Endodermal cell (in vitro differentiated cells): ENCODE data around the gene MTMR8. TPM values are rescaled to one million over a fixed set of nuclear protein-coding genes. Genes with fewer than 3 reads are reported as not detected.

Experiments
- DNase-seq: peaks from one replicate; pipeline ENCODE4 v3.0.0-alpha.2; 2017
- H3K27ac ChIP-seq: 2 replicates; pipeline ENCODE4 v1.5.1; 2013; ENCODE audit warnings: mild to moderate bottlenecking, low read depth, low read length, moderate library complexity
- H3K27me3 ChIP-seq: 2 replicates; pipeline ENCODE4 v1.6.1; 2013; ENCODE audit warnings: mild to moderate bottlenecking, low read length, moderate library complexity; ENCODE audit not compliant: insufficient read depth, control insufficient read depth, poor library complexity, severe bottlenecking
- H3K36me3 ChIP-seq: 2 replicates; pipeline ENCODE4 v1.7.0; 2013; ENCODE audit warnings: mild to moderate bottlenecking, low read length, moderate library complexity; ENCODE audit not compliant: control insufficient read depth, insufficient read depth
- H3K4me1 ChIP-seq: one replicate; pipeline ENCODE4 v1.7.0; 2013; ENCODE audit warnings: low read length; ENCODE audit not compliant: control insufficient read depth, insufficient read depth
- H3K4me3 ChIP-seq: 2 replicates; pipeline ENCODE4 v1.5.1; 2013; ENCODE audit warnings: mild to moderate bottlenecking, low read length, moderate library complexity
- H3K9ac ChIP-seq: 2 replicates; pipeline ENCODE4 v1.6.1; 2013; ENCODE audit warnings: mild to moderate bottlenecking, low read length, moderate library complexity; ENCODE audit not compliant: poor library complexity, severe bottlenecking; ENCODE audit errors: extremely low read depth
- H3K9me3 ChIP-seq: 2 replicates; pipeline ENCODE4 v1.6.1; 2013; ENCODE audit warnings: mild to moderate bottlenecking, low read length, moderate library complexity; ENCODE audit not compliant: control insufficient read depth
- H3K27ac Mint-ChIP-seq: 2 replicates; pipeline ENCODE4 v1.8.0; 2020; ENCODE audit warnings: mixed read lengths
- H3K27me3 Mint-ChIP-seq: 2 replicates; pipeline ENCODE4 v1.8.0; 2021; ENCODE audit warnings: mild to moderate bottlenecking, mixed read lengths; ENCODE audit not compliant: insufficient read depth
- H3K36me3 Mint-ChIP-seq: 2 replicates; pipeline ENCODE4 v1.8.0; 2020; ENCODE audit warnings: low read depth, mixed read lengths
- H3K4me1 Mint-ChIP-seq: 2 replicates; pipeline ENCODE4 v1.8.0; 2020; ENCODE audit warnings: mixed read lengths
- H3K4me3 Mint-ChIP-seq: 2 replicates; pipeline ENCODE4 v1.8.0; 2020; ENCODE audit warnings: mild to moderate bottlenecking, moderate library complexity, mixed read lengths
- H3K9me3 Mint-ChIP-seq: 2 replicates; pipeline ENCODE4 v1.8.0; 2020; ENCODE audit warnings: mild to moderate bottlenecking, mixed read lengths
- CTCF ChIP-seq: fragments of 200-600 bp; sonication (generic); conservative IDR thresholded peaks from 2 replicates; pipeline ENCODE4 v1.5.0; 2021; ENCODE audit warnings: antibody characterized with exemption, mild to moderate bottlenecking
- WGBS, 2 experiments: methylation state at CpG; one replicate each; pipeline versions ENCODE4 v1.1.5 to v1.1.7; 2013; ENCODE audit warnings: missing lambda C conversion rate in 2 of 2, mixed read lengths in 1 of 2; ENCODE audit not compliant: insufficient coverage in 1 of 2, insufficient read length in 1 of 2; 5-methylcytosine and 5-hydroxymethylcytosine counted together
- total RNA-seq, 2 donors: library from RNA; stranded (reverse); fragmentation: NEBNext Ultra II Directional in 1 of 2; extraction: Animal tissue kit (Norgen Biotek cat#: 25700) in 1 of 2; gene quantifications; 2 replicates in 1 of 2; 3 replicates in 1 of 2; pipeline ENCODE4 v1.2.1, GENCODE V29; 2021

MTMR8 gene
- total RNA-seq, 2 donors from 2014 or later = 4.0 to 4.3 TPM

- H3K27me3 Mint-ChIP-seq = no peaks in the 10 kb centered on the region
- TF ChIP-seq CTCF = no peak
Measured at GRCh38 chrX:64291123-64291522, 104.1 kb downstream of the MTMR8 start.

GRCh38 chrX:64265265-64265664 lies 130.0 kb downstream of the MTMR8 start:
- Histone ChIP-seq H3K4me1 (no peaks in the 10 kb centered on the region), H3K9me3 (no peaks in the 10 kb centered on the region), H3K4me3 (no peak overlapping the region), H3K27ac (no peak overlapping the region), H3K27me3 (no peaks in the 10 kb centered on the region), H3K9ac (no peak overlapping the region), H3K36me3 (no peaks in the 10 kb centered on the region)
- Mint-ChIP-seq H3K36me3 (no peaks in the 10 kb centered on the region), H3K4me3 (no peak overlapping the region), H3K27ac (no peak overlapping the region), H3K4me1 (no peaks in the 10 kb centered on the region), H3K9me3 (peaks cover 44% of the 10 kb centered on the region), H3K27me3 (no peaks in the 10 kb centered on the region)
- no peak for DNase-seq
- TF ChIP-seq CTCF = no peak

More at GRCh38 chrX:64291123-64291522, 104.1 kb downstream of the MTMR8 start:
- Histone ChIP-seq H3K27ac (no peak overlapping the region), H3K9ac (no peak overlapping the region), H3K4me1 (no peaks in the 10 kb centered on the region), H3K36me3 (no peaks in the 10 kb centered on the region), H3K27me3 (no peaks in the 10 kb centered on the region), H3K9me3 (no peaks in the 10 kb centered on the region), H3K4me3 (no peak overlapping the region)
- no peak overlapping the region for H3K27ac Mint-ChIP-seq
- H3K4me1 Mint-ChIP-seq = no peaks in the 10 kb centered on the region
- DNase-seq = no peak
- H3K9me3 Mint-ChIP-seq = peaks cover 61% of the 10 kb centered on the region
- 78 to 83% methylated on average over 1 to 2 of the region's 2 CpGs for WGBS, 2 experiments
- no peak overlapping the region for H3K4me3 Mint-ChIP-seq
- H3K36me3 Mint-ChIP-seq = no peaks in the 10 kb centered on the region

- Mint-ChIP-seq H3K9me3 (peaks cover 23% of the 10 kb centered on the region), H3K27me3 (no peaks in the 10 kb centered on the region), H3K4me1 (no peaks in the 10 kb centered on the region), H3K36me3 (no peaks in the 10 kb centered on the region), H3K4me3 (no peak within 1 kb of the TSS), H3K27ac (no peak within 1 kb of the TSS)
- Histone ChIP-seq H3K4me3 (no peak within 1 kb of the TSS), H3K9ac (no peak within 1 kb of the TSS), H3K9me3 (no peaks in the 10 kb centered on the region), H3K27me3 (no peaks in the 10 kb centered on the region), H3K36me3 (no peaks in the 10 kb centered on the region), H3K27ac (no peak within 1 kb of the TSS), H3K4me1 (no peaks in the 10 kb centered on the region)
- TF ChIP-seq CTCF = peak; percentile 42
- WGBS, 2 experiments = 87% methylated on average over 16 of the region's 17 CpGs; no CpG with 5 or more reads in 1 of the 2 experiments
- DNase-seq = no peak
Measured at GRCh38 chrX:64230123-64230970, 164.9 kb downstream of the MTMR8 start, which contains the start of gene ASB12. ASB12 (minus strand) TSS chrX:64230607; CDS start chrX:64225650, 4,957 bp downstream.
